Cerebellar cortex (tissue), 1 donor: ENCODE data around the gene IRGQ.
A peak's percentile ranks its signal among the peaks of the same experiment; 100 is the strongest.

ENCODE experiments used
- DNase-seq: peaks from one replicate; pipeline ENCODE4 v3.0.0-alpha.2; 2015; ENCODE audit warnings: low spot score

Gene IRGQ

GRCh38 chr19:43625918-43626579, 30.1 kb upstream of the IRGQ start:
- no peak for DNase-seq

- no peak for DNase-seq
These were observed 29.0 kb upstream of the IRGQ start for GRCh38 chr19:43624933-43625332.

- DNase-seq, result no peak
These were observed 28.1 kb upstream of the IRGQ start for GRCh38 chr19:43623889-43624670.

- no peak for DNase-seq
These were observed 27.0 kb upstream of the IRGQ start for GRCh38 chr19:43622956-43623355.

DNA sequence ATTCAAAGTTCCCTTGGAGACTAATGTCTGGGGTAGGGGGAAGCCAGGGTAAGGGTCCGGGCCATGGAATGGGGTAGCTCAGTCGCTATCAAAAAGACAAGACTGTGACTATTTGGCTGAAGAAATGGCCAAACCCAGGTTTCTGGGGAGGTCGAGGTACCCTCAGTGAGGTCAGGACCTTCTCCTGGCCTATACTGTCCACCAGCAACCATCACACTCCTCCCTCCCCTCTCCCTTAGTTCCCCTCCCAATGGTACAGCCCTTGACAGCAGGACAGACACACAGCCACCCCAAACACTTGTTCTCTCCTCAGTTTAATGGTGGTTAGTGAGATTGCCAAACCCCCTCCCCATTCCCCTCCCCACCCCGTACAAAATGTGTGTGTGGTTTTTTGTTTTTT, 26.1 kb upstream of the IRGQ start:
- no peak for DNase-seq

DNA sequence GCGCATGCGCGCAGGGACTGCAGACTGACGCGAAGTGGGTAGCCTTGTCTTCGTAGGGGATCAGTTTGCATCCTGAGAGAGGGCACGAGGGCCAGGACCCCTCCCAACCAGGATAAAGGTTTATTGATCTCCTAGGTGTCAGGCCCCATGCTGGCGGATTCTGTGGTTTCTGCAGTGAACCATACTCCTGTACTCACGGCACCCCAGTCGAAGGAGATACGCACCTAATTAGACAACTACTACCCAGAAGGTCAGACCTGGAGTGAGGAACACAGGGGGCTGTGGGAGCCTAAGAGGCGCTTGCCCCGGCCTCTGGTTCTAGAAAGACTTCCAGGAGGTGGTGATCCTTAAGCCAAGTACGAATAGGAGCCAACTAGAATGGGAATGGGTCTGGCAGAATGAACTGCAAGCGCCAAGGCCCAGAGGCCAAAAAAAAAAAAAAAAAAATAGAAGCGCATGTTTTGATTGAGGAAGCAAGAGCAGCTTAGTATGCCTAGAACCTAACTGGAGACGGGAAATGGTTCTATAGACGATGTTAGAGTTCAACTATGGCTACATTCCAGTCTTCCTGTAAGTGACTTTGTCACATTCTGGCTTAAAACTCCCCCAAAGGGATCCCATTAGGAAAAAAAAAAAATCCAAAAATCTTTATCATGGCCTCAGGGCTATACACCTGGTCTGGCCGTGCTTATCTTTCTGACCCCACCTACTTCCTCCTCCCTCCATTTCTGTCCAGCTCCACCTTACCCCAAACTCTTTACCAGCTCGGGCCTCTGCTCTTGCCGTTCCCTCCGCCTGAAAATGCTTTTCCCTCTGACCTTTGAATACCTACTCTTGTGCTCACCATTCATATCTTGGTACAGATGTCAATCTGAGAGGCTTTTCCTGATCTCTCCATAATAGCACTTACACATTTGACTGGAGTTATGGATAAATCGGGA, 24.4 kb upstream of the IRGQ start:
- peak; percentile 48 for DNase-seq

DNA sequence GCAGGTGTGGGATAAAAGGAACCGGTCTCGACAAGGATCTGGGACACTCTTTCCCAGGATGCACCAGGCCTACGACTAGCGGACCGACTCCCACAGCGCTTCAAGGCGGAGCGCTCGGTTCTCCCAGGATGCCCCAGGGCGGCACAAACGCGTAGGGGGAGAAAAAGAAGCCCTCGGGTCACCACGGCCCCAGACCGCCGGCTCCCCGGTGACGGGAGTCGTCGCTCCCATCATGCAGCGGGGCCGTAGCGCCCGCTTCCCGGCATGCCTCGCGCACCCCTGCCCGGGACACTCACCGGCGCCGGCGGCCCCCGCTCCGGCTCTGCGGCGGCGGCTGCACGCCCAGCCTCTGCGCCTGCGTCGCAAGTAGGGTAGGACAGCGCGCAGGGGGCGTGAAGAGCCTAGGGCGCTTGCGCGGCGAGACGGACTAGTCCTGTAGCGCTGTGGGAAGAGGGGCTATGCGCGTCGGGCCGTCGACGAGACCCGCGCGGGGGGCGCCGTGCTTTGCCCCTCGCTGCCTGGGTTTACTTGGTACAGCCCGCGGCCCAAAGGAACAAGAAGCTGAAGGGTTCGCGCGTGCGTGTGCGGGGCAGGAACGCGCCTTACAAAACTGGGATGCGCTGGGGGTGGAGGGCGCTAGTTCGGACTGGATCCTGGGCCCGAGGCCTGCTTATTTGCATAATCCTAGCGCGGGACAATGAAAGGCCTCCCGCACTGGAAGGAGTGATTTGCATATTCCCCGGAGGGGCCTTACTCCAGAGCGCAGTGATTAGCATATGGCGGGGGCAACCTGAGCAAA, 23.5 kb upstream of the IRGQ start, which contains the start of gene ZNF428:
ZNF428 (minus strand) TSS at position 368 of the 799 bp plus-strand sequence. CDS start 5,325 bp downstream, outside the sequence.
- peak; percentile 97 for DNase-seq

DNA sequence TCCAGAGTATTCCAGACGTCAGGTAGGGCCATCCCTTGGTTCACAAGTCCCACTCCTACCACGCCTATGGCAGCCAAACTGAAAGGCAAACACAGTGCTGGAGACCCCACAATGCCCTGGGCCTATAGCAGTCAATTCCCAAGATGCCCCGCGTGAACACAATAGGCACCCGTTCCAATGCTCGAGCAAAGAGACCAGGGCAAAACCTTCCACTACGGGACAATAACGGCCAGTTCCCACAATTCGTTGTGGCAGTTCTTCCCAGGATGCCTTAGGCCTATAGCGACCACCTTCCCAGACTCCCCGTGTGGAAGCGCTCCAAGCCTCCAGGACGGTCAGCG, 23.0 kb upstream of the IRGQ start:
- DNase-seq, result no peak

DNA sequence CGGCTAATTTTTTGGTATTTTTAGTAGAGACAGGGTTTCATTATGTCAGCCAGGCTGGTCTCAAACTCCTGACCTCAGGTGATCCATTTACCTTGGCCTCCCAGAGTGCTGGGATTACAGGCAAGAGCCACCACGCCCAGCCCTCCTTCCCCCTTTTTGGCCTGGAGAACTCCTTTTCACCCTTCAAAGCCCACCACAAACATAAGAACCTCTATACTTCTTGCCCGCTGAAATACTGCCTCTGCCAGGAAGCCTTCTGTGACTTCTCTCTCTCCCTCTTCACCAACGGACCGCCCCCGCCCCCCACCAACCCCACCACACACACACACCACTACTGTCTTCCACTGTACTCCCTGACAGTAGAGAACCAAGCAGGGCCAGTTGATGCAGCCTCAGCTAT, 21.0 kb upstream of the IRGQ start:
- no peak for DNase-seq

DNA sequence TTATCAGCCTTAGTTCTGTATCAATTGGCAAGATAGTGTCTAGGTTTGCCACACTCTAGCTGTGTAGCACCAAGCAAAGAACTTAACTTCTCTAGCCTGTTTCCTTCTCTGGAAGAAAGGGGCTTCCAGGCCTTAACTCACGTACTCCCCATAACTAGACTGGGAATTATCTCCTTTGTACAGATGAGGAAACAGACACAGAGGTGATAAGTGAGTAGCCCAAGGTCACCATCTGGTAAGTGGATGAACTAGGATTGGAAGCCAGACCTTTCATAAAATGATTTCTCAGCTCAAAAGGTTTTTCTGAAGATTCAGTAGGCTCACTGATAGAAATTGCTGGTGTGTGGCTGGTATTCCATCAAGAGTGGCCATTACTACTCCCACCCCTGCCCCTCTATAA, 20.4 kb upstream of the IRGQ start:
- no peak for DNase-seq

- DNase-seq, result no peak
These were observed 16.4 kb upstream of the IRGQ start for GRCh38 chr19:43612374-43612773.

DNA sequence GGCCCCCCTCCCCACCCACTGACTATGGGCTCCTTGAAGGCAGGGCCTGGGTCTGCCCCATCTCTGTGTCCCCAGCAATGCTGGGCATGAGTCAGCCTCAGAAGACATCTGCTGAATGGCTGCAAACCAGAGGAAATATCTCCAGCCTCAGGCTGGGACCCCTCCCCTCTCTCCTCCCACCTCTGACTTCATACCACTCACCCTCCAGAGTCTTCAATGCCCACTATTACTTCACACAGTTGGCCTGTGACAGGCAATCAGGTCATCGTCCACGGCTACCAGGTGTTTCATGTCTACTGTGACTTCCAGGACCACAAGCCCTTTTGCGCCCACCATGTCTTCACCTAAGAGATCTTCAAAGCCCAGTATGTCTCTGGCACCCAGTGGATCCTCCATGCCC, 15.9 kb upstream of the IRGQ start, which contains the start of gene SRRM5:
SRRM5 (plus strand) TSS at position 301 of the 400 bp plus-strand sequence; CDS start at position 335, 34 bp downstream.
- DNase-seq, result no peak

GRCh38 chr19:43610493-43610892, 14.6 kb upstream of the IRGQ start:
- DNase-seq, result no peak

- no peak for DNase-seq
These were observed 13.9 kb upstream of the IRGQ start for GRCh38 chr19:43609872-43610271.

DNA sequence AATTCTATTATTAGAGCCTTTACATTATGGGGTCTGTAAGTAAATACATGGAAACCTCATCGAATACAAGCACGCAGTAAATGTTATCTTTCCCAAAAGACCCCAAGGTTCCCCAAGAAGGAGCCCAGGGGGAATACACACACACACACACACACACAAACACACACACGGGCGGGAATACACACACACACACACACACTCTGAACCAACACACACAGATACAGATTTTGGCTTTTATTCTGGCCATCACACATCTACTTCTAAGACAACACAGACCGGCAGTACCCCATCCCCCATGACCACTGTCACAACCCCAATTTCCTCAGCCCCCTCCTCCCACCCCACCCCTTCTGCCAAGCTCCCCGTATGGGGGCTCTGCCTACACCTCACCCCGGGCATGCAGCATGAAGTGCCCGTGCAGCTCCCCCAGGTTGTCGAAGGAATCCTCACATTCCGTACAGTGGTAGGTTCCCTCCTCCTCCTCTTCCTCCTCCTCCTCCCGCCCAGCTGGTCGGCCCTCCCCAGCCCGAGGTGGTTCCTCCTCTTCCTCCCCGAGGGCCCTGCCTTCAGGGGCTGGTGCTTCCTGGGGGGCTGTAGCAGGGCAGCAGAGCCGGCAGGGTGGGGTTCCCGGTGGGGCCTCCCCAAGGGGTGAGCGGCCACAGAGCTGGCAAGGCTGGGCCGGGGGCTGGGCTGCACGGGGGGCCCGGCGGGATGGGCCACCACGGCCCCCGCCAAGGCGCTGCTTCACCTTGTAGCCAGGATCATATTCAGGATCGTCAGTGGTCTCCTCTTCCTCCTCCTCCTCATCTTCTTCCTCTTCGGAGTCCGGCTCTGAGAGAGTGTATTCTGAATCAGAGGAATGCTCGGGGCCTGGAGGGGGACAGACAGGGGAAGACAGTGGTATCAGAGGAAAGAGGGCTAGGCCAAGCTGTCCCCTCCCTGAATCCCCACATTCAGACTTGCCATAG, 11.6 kb upstream of the IRGQ start:
- no peak for DNase-seq

GRCh38 chr19:43606569-43607229, 10.8 kb upstream of the IRGQ start:
- no peak for DNase-seq

DNA sequence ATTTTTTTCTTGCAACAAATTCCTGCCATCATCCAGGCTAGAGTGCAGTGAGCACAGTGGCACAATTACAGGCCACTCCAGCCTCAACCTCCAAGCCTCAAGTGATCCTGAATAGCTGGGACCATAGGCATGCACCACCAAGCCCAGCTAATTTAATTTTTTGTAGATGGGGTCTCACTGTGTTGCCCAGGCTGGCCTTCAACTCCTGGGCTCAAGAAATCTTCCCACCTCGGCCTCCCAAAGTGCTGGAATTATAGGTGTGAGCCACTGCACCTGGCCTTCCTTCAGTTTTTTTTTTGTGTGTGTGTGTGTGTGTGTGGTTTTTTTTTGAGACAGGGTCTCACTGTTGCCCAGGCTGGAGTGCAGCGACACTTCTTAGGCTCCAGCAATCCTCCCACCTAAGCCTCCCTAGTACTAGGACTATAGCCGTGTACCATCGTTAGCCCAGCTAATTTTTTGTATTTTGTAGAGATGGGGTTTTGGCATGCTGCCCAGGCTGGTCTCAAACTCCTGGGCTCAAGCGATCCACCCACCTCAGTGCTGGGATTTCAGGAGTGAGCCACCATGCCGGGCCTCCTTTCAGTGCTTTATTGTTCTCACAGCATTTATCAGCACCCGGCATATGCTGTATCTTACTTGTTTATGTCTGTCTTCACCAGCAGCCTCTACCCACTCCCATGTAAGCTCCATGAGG, 10.1 kb upstream of the IRGQ start:
- DNase-seq, result no peak

DNA sequence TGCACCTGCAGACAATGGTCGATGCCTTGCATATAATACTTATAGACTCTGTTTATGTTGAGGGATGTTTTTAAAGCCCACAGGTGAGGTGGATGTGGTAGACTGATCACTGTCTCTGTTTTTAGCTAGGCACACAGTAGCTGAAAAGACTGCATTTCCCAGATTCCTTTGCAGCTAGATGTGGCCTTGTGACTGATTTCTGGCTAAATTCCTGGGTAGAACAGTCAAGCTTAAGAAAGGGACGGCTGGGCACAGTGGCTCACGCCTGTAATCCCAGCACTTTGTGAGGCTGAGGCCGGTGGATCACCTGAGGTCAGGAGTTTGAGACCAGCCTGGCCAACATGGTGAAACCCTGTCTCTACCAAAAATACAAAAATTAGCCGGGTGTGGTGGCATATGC, 4.4 kb upstream of the IRGQ start:
- peak; percentile 82 for DNase-seq

- DNase-seq, result peak; percentile 79
These were observed 3.8 kb upstream of the IRGQ start for GRCh38 chr19:43599635-43600295.
